KMS-11 (cell line): ENCODE data around the gene TMEM250.
"Not testable (repeated sequence)": the region's sequence is repeated elsewhere in the genome, so short reads cannot be mapped to it uniquely, and the experiment has no call there.

ENCODE experiments used
- H2AFZ ChIP-seq: fragments of 200-600 bp; sonication (generic); 2 replicates; pipeline ENCODE4 v1.6.1; 2016; ENCODE audit warnings: antibody characterized with exemption, mixed run types, low read depth
- H3K27ac ChIP-seq: fragments of 200-600 bp; sonication (generic); 2 replicates; pipeline ENCODE4 v1.6.1; 2016; ENCODE audit warnings: mild to moderate bottlenecking, mixed run types
- H3K27me3 ChIP-seq: fragments of 200-600 bp; sonication (generic); 2 replicates; pipeline ENCODE4 v1.6.1; 2017; ENCODE audit warnings: mild to moderate bottlenecking, low read depth, mixed run types, moderate library complexity; ENCODE audit not compliant: insufficient read depth
- H3K36me3 ChIP-seq: fragments of 200-600 bp; sonication (generic); 2 replicates; pipeline ENCODE4 v1.6.1; 2017; ENCODE audit warnings: mild to moderate bottlenecking, mixed run types; ENCODE audit not compliant: insufficient read depth
- H3K4me1 ChIP-seq: fragments of 200-600 bp; sonication (generic); 2 replicates; pipeline ENCODE4 v1.6.1; 2016; ENCODE audit warnings: mild to moderate bottlenecking, low read depth, mixed run types; ENCODE audit not compliant: poor library complexity, severe bottlenecking
- H3K4me2 ChIP-seq: fragments of 200-600 bp; sonication (generic); 2 replicates; pipeline ENCODE4 v1.7.0; 2016; ENCODE audit warnings: mild to moderate bottlenecking, mixed run types
- H3K4me3 ChIP-seq: fragments of 200-600 bp; sonication (generic); IDR thresholded peaks from 2 replicates; pipeline ENCODE4 v1.6.1; 2017; ENCODE audit warnings: low read depth, low read length, mixed read lengths; ENCODE audit not compliant: insufficient read depth
- H3K79me2 ChIP-seq: fragments of 200-600 bp; sonication (generic); 2 replicates; pipeline ENCODE4 v1.6.1; 2016; ENCODE audit warnings: low read depth, mixed run types; ENCODE audit not compliant: insufficient read depth
- H3K9ac ChIP-seq: fragments of 200-600 bp; sonication (generic); 2 replicates; pipeline ENCODE4 v1.6.1; 2016; ENCODE audit warnings: mild to moderate bottlenecking, mixed run types
- H4K20me1 ChIP-seq: fragments of 200-600 bp; sonication (generic); 2 replicates; pipeline ENCODE4 v1.6.1; 2016; ENCODE audit warnings: mild to moderate bottlenecking, mixed run types; ENCODE audit not compliant: insufficient read depth
- CTCF ChIP-seq: fragments of 200-600 bp; sonication (generic); conservative IDR thresholded peaks from 2 replicates; pipeline ENCODE4 v1.6.1; 2017; ENCODE audit warnings: low read depth, mild to moderate bottlenecking, antibody characterized with exemption, low read length, moderate library complexity, mixed read lengths

Gene TMEM250

GRCh38 chr9:136105398-136106135 lies 13.1 kb downstream of the TMEM250 start:
- Histone ChIP-seq H3K36me3 (no peaks in the 10 kb centered on the region), H3K4me1 (peaks cover 13% of the 10 kb centered on the region), H3K4me2 (no peak overlapping the region), H3K27me3 (peaks cover 58% of the 10 kb centered on the region), H3K27ac (no peak overlapping the region), H4K20me1 (no peaks in the 10 kb centered on the region), H3K4me3 (no peak overlapping the region), H3K9ac (no peak overlapping the region), H3K79me2 (no peaks in the 10 kb centered on the region), H2AFZ (no peak overlapping the region)
- TF ChIP-seq CTCF: no peak

- TF ChIP-seq CTCF: no peak
- peaks cover 65% of the 10 kb centered on the region for H3K27me3 ChIP-seq
- no peaks in the 10 kb centered on the region for H3K79me2 ChIP-seq
- no peak overlapping the region for H3K9ac ChIP-seq
- no peak overlapping the region for H2AFZ ChIP-seq
- no peak overlapping the region for H3K4me3 ChIP-seq
- no peaks in the 10 kb centered on the region for H4K20me1 ChIP-seq
- H3K36me3 ChIP-seq: no peaks in the 10 kb centered on the region
- no peak overlapping the region for H3K27ac ChIP-seq
- peaks cover 8% of the 10 kb centered on the region for H3K4me1 ChIP-seq
- H3K4me2 ChIP-seq: no peak overlapping the region
Observed at GRCh38 chr9:136104916-136105315, 13.8 kb downstream of the TMEM250 start.

GRCh38 chr9:136104488-136104800 lies 14.2 kb downstream of the TMEM250 start:
- H3K4me2 ChIP-seq: no peak overlapping the region
- no peak for TF ChIP-seq CTCF
- H3K79me2 ChIP-seq: no peaks in the 10 kb centered on the region
- peaks cover 66% of the 10 kb centered on the region for H3K27me3 ChIP-seq
- H2AFZ ChIP-seq: no peak overlapping the region
- no peaks in the 10 kb centered on the region for H3K36me3 ChIP-seq
- H3K9ac ChIP-seq: no peak overlapping the region
- peaks cover 8% of the 10 kb centered on the region for H3K4me1 ChIP-seq
- no peak overlapping the region for H3K27ac ChIP-seq
- H3K4me3 ChIP-seq: no peak overlapping the region
- no peaks in the 10 kb centered on the region for H4K20me1 ChIP-seq

GRCh38 chr9:136103651-136104487 lies 14.8 kb downstream of the TMEM250 start:
- Histone ChIP-seq H3K27me3 (peaks cover 70% of the 10 kb centered on the region), H3K36me3 (no peaks in the 10 kb centered on the region), H3K9ac (no peak overlapping the region), H3K4me1 (peaks cover 4% of the 10 kb centered on the region), H4K20me1 (no peaks in the 10 kb centered on the region), H2AFZ (no peak overlapping the region), H3K4me3 (no peak overlapping the region), H3K4me2 (no peak overlapping the region), H3K79me2 (no peaks in the 10 kb centered on the region), H3K27ac (no peak overlapping the region)
- no peak for TF ChIP-seq CTCF

- H3K27ac ChIP-seq: not testable (repeated sequence)
Observed at GRCh38 chr9:136101615-136102074, 17.0 kb downstream of the TMEM250 start.

More at GRCh38 chr9:136101615-136102074, 17.0 kb downstream of the TMEM250 start:
- not testable (repeated sequence) for H3K79me2 ChIP-seq, H2AFZ ChIP-seq, H3K4me3 ChIP-seq, H4K20me1 ChIP-seq, H3K36me3 ChIP-seq, H3K4me1 ChIP-seq, H3K9ac ChIP-seq, H3K4me2 ChIP-seq
- peaks cover 80% of the 10 kb centered on the region for H3K27me3 ChIP-seq
